SKM-1 treated with dmso at 0.1 percent for 144 hours (cell line): ENCODE measurements around the gene ASCL2.
"Not testable (repeated sequence)": the region's sequence is repeated elsewhere in the genome, so short reads cannot be mapped to it uniquely, and the experiment has no call there.

Experiments
- DNase-seq: peaks from one replicate; lab custom pipeline; 2025; ENCODE audit not compliant: unreplicated experiment; lab: John Stamatoyannopoulos, UW

Gene ASCL2

DNA sequence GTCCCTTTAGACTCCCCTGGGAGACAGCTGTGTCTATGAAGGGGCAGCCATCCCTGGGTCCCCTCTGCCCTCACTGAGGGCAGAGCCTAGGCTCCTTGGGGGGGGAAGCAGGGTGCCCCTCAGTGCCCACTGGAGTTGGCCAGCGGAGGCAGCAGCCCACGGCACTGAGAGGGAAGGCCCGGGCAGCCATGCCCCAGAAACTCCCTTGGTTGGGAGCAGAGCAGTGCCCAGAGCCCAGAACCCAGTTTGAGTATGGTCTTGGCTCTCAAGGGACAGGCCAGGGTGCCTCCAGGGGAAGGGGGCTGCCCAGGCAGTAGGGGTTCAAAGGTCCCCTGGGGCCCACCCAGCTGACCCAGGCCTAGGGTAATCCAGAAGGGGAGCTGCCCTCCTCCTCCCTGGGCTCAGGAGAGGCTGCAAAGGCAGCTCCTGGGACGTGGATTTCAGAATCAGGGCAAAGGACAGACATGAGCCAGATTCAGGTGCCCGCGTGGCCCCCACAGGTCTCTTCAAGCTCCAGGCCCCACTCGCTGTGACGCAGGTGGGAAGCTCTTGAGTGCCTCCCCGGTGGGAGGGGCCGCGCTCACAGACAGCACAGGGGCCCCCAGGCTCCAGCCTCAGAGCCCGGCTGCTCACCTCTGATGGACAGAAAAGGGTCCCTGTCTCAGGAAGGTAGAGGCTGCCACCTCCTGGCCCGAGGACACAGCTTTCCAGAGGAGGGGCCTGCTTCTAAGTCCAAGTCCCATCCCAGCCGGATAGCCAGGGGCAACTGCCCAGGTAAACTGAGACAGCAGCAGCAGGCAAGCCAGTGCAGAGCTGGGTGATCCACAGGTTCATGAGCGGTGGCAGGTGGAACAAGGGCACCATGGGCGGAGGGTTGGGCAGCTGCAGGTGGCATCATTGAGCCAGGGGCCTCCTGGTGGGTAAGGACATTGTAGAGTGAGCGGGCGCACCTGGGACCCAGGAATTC, 28.7 kb upstream of the ASCL2 start:
- DNase-seq, result no peak

DNA sequence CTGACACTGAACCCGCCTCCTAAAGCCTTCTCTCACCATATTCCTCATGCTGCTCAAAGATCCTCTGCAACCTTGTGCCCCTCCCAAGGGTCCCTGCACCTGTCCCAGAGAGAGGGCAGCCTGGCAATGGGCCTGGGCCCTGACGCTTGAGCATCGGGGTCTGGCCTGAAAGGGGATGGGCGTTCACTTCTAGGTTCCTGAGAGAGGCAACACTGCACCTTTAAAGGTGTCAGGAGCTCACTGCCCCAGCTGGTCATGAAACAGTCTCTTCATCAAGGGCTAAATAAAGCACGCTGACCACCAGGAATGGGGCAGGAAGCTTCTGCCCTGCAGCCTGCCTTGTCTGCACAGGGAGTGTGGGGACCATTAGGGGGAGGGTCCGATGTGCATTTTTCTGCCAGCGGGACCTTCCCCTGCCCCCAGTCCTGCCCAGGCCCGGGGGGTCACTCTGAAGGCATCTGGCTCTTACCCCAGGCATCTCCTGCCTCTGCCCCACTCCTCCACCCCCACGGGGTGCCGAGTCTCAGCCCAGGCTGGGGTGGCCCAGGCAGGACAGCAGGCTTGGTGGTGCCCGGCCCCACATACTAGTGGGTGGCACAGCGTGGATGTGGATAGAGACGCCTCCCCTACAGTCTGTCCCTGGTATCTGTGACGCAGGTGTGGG, 27.9 kb upstream of the ASCL2 start:
- no peak for DNase-seq

DNA sequence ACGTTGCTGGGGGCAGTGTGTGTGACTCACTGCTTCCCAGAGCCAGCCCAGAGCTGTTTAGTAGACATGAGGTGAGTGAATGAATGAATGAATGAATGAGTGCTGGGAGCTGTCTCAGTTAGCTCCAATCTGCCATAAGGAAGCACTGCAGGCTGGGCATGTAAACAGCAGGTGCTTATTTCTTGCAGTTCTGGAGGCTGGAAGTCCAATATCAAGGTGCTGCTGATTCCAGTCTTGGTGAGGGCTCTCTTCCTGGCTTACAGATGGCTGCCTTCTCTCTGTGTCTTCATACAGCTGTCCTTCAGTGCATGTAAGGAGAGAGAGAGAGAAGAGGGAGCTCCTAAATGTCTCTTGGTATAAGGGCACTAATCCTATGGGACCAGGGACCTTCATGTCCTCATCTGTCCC, 27.2 kb upstream of the ASCL2 start:
- no peak for DNase-seq

DNA sequence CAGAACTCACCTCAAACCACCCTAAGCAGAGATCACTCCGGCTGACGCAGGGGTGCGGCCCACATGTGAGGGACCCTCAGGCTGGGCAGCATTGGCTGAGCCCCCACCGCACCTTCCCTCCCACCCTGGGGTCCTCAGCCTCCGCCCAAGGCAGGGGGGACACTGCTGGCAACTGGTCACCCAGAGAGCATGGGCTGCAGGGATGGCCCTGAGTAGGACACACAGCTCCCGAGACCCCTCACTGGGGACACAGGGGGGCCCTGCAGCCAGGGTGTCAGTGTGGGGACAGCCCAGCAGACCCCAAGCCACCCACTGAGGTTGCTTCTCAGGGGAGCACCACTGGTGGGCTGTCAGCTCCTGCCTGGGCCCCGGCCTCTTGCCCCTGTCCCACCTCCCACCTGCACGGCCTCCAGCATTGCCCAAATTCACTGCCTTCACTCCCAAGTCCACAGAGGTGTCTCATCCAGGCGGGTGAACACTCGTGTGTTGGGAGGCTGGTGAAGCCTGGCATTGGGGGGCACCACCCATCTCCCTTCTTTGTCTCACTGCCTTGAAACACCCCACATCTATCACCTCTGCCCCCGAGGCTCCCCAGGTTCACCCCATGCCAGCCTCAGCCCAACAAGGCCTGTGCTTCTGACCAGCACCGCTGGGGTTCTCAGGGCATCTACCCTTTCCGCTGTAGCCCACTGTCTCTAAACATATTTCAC, 26.7 kb upstream of the ASCL2 start:
- no peak for DNase-seq

DNA sequence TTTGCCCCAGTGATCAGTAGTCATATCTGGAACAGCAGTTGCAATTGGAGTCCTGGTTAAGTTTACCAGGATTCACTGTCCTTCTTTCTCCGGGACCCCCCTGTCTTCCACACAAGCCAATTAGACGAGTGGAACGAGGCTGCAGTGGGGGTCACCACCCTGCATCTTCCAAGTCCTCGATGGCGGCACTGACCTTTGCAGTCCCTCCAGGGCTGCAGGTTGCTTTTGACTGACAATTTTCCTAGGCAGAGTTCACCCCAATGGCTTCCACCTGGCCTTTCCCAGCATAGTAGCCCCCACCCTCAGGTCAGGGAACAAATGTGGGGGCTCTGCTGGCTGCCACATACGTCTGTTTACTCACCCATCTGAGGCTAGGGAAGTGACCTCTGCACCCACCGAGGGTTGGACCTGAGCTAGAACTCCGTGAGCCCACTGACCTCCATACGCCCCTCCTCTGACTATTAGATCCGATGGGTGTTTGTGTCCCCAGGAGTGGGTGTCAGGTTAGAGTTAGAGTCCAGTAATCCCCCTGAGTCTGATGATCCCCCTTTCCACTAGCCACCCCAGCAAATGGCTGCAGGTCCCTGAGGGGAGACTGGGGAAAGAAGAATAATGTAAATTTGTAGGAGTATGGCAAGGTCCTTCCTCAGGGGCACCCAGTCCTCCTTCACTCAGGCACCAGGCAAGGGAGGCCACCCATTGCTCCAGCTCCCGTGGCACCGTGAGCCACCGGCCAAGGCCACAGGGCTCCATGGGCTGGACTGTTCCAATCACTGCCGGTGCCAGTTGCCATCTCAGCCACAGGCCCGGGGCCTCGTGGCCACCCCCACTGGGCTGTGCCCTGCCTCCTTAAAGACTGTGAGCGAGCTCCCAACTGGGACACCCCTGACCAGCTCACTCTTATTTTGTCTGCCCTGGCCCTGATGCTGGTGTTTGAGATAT, 25.9 kb upstream of the ASCL2 start:
- DNase-seq, result no peak

DNA sequence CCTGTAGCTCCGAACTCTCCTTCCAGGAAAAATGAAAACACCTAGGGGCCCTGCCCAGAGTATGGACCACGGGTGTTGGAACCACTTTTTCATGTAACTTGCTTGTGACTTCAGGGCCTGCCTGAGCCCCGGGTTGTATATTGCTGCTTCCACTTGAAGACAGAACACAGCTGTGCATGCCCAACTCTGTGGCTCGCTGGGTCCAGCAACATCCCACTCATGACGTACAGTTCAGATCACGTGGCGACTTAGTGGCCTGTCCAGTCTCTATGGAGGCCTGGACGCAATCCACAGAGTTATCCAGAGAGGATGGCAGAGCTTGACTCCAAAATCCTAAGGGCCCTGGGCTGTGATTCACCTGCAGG, 24.5 kb upstream of the ASCL2 start:
- DNase-seq, result no peak

DNA sequence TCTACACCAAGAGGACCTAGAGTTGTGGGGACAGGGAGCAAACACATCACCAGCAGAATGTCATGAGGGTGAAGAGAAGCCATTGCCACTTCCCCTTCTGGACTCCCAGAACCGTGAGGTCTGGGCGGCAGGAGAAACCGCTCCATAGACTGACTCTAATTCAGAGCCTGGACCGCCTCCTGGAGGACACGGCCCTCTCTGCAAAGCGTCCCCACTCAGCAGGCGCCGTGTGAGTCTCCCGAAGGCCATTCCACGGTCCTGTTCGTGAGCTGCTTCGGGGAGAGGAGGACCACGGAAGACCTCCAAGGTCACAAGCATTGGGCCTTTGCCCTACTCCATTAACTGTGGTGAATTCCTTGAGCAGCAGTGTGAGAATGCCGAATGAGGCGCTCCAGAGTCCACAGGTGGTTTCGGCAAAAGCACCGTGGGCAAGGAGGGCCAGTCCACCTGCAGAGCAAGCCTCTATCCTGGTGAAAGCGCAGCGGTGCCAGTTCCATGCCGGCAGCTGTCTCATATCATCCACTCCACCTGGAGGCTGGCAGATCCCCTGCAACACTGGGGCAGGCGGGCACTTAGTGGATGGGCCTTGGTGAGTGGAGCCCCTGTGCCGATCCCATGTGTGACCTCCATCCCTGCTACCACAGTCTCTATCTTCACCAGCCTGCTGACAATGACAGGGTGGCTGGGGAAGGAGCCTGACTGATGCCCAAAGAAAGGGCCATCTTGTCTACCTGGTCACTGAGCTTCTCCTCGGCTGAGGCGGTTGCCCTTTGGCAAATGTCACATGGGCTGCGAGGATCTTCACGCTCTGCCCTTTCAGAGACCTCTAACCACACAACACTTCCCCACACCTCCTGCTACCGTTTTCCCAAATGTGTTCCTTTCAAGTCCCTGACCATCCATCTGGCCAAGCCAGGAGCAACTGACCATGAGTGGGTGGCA, 23.9 kb upstream of the ASCL2 start:
- no peak for DNase-seq

DNA sequence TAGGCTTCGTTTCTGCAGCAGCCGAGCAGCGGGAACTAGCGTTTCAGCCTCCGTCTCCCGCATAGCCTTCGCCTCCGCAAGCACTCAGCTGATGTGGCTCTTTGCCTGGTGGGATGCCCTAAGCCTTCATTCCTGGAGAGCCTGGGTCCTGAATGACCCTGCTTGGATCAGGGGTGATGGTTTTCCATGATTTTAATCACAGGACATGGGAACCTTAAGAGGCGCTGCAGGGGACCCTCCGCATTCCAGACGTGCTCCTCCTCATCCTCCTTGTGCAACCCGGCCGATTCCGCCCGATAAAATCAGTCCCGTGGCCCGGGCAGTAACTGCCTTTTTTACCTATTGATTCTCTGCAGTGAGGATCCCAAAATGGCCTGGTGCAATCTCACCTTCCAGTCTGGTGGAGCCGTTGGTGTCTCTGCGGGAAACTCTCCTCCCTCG, 23.2 kb upstream of the ASCL2 start:
- DNase-seq, result no peak

DNA sequence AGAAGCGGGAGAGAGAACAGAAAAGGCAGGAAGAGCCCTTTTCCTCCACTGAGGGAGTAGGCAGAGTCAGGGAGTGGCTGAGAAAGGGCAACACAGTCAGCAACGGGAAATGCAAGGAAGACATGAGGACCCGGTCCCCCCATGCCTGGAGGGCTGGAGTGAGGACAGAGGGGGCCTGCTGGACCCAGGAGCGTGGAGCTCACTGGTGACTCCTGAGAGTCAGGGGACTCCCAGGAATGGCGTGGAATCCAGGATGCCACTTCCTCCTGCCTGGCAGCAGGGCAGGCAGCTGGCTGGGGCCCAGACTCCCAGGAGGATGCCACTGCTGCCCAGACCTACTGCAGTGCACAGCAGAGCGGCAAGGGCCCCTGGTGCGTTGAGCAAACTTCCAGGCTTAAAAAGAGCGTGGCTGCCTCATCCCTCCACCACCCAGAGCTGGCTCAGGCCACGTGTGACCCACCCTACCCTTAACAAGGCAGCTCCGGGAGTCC, 20.0 kb upstream of the ASCL2 start:
- no peak for DNase-seq

DNA sequence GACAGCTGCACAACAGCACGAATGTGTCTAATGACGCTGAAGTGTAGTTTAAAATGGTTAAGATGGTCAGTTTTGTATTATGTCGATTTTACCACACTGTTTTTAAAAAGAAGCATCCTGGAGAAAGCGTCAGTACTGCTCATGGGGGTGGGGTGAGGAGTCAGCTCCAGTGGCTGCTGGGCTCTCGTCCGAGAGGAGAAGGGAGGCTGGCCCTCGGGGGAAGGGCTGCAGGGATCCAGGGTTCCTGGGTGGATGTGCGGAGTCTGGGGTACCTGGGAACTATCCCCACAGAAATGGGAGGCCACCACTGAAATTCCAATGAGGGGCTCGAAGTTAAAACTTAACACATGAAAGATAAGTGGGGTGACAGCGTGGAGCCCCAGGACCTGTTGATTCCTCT, 19.5 kb upstream of the ASCL2 start:
- DNase-seq, result no peak

DNA sequence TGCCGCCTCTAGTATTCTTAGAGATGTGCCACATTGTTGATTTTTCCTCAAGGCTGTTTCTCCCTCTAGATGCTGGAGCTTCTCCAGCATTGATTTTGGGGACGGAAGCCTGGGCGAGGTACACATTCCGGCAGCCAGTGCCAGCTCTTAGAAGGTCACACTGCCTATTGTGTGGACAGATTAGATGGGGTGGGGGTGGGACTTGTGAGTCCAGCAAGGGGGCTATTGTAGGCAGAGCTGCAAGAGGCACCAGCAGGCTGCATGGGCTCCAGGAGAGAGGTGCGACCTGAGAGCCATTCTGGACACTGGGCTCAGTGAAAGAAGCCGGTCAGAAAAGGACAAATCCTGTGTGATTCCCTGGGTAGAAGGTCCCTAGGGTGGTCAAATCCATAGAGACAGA, 19.0 kb upstream of the ASCL2 start:
- no peak for DNase-seq

DNA sequence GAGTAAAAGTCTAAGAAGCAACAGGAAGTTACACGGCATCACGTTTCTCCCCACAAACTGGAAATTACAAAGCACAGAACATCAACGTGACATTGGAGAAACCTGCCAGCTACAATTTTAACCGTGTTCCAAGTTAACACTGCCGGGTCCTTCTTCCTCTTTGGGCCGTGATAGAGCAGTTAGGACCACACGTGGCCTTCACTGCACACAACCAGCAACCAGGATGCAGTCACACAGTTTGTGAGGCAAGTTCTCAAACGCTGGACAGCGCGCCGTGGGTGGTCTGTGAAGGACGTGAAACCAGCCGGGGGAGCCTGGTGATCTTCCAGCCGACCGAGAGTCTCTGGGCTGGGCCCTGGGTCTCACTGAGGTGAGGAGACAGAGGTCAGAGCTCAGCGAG, 16.7 kb upstream of the ASCL2 start:
- DNase-seq, result no peak

DNA sequence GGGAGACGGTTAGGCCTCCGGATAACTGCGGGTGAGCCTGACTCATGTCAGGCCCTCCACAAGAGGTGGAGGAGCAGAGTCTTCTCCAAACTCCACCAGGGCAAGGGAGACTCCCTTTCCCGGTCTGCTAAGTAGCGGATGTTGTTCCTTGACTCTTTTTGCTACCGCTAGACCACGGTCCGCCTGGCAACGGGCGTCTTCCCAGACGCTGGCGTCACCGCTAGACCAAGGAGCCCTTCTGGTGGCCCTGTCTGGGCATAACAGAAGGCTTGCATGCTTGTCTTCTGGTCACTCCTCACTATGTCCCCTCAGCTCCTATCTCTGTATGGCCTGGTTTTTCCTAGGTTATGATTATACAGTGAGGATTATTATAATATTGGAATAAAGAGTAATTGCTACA, 16.0 kb upstream of the ASCL2 start:
- DNase-seq, result not testable (repeated sequence)

DNA sequence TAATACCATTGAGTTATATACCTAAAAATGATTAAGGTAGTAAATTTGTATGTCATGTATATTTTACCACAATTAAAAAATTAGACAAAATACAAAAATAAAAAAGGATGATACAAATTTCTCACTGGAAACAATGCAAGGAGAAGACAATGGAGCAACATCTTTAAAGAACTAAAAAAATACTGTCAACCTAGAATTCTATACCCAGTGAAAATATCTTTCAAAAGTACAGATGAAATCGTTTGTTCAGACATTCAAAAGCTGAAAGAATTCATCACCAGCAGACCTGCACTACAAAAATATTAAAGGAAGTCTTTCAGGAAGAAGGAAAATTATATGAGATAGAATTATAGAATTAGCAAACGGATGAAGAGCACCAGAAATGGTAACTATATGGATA, 9.8 kb upstream of the ASCL2 start:
- no peak for DNase-seq

DNA sequence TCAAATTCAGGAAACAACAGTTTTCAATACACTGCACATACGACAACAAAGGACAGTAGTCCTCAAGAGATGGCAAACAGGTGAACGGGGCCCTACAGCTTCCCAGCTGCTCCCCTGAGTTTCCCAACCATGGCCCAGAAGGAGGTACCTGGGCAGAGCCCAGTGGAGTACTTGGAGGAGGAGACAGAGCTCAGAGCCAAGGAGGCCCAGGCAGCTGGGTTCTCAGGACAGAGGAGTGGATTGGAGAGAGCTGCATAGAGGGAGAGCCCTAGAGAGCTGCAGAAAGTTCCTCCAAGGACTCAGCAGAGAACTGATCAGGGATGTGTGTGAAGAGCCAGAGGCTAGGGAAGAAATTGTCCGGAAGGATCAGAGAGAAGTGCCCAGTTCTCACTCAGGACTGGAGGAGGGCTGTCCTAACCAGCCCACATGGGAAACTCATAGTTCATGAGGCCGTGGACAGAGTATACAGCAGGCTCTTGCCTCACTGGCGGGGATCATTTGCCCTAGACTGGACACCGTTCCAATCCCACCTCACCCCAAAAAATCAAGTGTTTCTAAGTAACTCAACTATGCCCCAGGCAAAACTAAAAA, 7.6 kb upstream of the ASCL2 start:
- no peak for DNase-seq

DNA sequence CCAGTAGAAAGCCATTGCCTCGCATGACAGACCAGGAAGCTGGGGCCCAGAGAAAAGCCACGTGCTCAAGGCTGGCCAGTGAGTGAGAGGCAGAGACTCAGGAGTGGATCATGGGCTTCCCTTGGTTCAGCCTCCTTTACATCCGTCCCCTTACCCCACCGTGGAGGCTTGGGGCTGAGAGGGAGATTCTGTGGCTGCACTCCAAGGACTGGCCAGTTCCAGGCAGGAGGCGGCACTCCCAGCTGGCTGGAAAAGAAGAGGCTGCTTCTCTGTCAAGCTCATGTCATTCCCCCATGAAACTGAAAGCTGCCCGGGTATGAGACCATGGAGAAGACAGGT, 6.6 kb upstream of the ASCL2 start:
- no peak for DNase-seq

DNA sequence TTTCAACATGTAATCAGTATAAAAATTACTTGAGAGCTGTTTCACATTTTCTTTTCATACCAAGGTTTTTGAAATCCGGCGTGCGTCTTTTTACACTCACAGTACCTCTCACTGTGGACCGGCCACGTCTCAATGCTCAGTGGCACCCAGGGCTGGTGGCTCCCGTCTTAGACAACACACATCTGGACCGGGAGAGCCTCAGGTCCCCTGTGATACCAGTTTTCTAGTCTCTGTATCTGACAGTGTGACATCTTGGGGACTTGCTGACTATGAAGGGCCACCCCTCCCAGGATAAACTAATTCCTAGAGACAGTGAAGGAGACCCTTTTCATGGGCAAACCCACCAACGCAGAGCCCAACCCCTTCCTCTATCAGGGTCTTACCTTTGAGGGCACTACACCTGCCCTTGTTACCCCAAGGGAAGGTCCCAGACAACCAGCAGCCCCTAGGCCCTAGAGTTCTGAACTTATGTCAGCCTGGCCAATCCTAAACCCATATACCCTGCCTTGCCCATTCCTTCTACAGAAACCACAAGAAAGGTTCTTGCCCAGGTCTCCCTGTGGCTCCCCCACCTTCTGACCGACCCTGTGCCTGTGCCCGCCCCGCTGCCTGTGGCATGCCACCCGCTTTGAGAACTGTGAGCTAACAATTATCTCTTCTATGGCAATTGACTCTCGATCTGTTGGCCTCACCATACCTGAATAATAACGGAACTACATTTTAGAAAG, 6.1 kb upstream of the ASCL2 start:
- no peak for DNase-seq
